Loucy (cell line): Measurements from ENCODE around the gene NR1I3.

Experiments
- H2AFZ ChIP-seq: fragments of 200-600 bp; sonication (generic); 2 replicates; pipeline ENCODE4 v1.6.0; 2016; ENCODE audit warnings: antibody characterized with exemption, mild to moderate bottlenecking, low read length, moderate library complexity
- H3F3A ChIP-seq: fragments of 200-600 bp; 2 replicates; pipeline ENCODE4 v1.6.0; 2016; ENCODE audit warnings: antibody characterized with exemption, low read depth, mild to moderate bottlenecking
- H3K27me3 ChIP-seq: fragments of 200-600 bp; sonication (generic); 2 replicates; pipeline ENCODE4 v1.6.1; 2014; ENCODE audit warnings: low read length, mild to moderate bottlenecking; ENCODE audit not compliant: insufficient read depth, poor library complexity, severe bottlenecking
- H3K36me3 ChIP-seq: fragments of 200-600 bp; sonication (generic); 2 replicates; pipeline ENCODE4 v1.6.1; 2016; ENCODE audit warnings: low read length; ENCODE audit not compliant: insufficient read depth
- H3K4me1 ChIP-seq: fragments of 200-600 bp; sonication (generic); 2 replicates; pipeline ENCODE4 v1.5.1; 2014; ENCODE audit warnings: low read length, mild to moderate bottlenecking; ENCODE audit not compliant: insufficient read depth, poor library complexity, severe bottlenecking
- H3K4me2 ChIP-seq: fragments of 200-600 bp; sonication (generic); 2 replicates; pipeline ENCODE4 v1.6.0; 2014; ENCODE audit warnings: antibody characterized with exemption, low read length, low read depth, mild to moderate bottlenecking; ENCODE audit not compliant: poor library complexity, severe bottlenecking
- H3K4me3 ChIP-seq: fragments of 200-600 bp; sonication (generic); 2 replicates; pipeline ENCODE4 v1.5.1; 2014; ENCODE audit warnings: low read length, mild to moderate bottlenecking, mixed read lengths; ENCODE audit not compliant: poor library complexity, severe bottlenecking
- H3K79me2 ChIP-seq: fragments of 200-600 bp; sonication (generic); 2 replicates; pipeline ENCODE4 v1.6.1; 2014; ENCODE audit warnings: low read length; ENCODE audit not compliant: insufficient read depth
- H3K9ac ChIP-seq: fragments of 200-600 bp; sonication (generic); 2 replicates; pipeline ENCODE4 v1.6.0; 2014; ENCODE audit warnings: mild to moderate bottlenecking, low read depth, low read length, moderate library complexity; ENCODE audit not compliant: poor library complexity, severe bottlenecking
- H3K9me2 ChIP-seq: fragments of 200-600 bp; sonication (generic); replicated peaks from 2 replicates; pipeline ENCODE4 v1.6.1; 2016; ENCODE audit warnings: low read depth, low read length, mixed read lengths
- H3K9me3 ChIP-seq: fragments of 200-600 bp; sonication (generic); 2 replicates; pipeline ENCODE4 v1.6.1; 2014; ENCODE audit warnings: mild to moderate bottlenecking, antibody characterized with exemption, low read length, low read depth; ENCODE audit not compliant: insufficient read depth
- H4K20me1 ChIP-seq: fragments of 200-600 bp; sonication (generic); 2 replicates; pipeline ENCODE4 v1.6.0; 2014; ENCODE audit warnings: antibody characterized with exemption, low read length, mild to moderate bottlenecking; ENCODE audit not compliant: insufficient read depth, poor library complexity, severe bottlenecking
- EZH2phosphoT487 ChIP-seq: fragments of 200-600 bp; IDR thresholded peaks from 2 replicates; pipeline ENCODE4 v1.6.1; 2018; ENCODE audit warnings: antibody characterized with exemption, mild to moderate bottlenecking, moderate library complexity, borderline replicate concordance
- TF ChIP-seq, protein P1 (sequence below): fragments of 200-600 bp; sonication (generic); conservative IDR thresholded peaks from 2 replicates; pipeline ENCODE4 v1.5.1; 2014; ENCODE audit warnings: mild to moderate bottlenecking, antibody characterized with exemption, low read length

The NR1I3 gene

GRCh38 chr1:161201836-161202712, 35.9 kb downstream of the NR1I3 start, which contains the start of gene NDUFS2:
NDUFS2 (plus strand) TSS chr1:161202367; CDS start chr1:161202386, 19 bp downstream.
- H3K9ac ChIP-seq: peak within 1 kb of the TSS; percentile 94
- no peaks in the 10 kb centered on the region for H3K9me2 ChIP-seq
- H3K4me1 ChIP-seq: peaks cover 31% of the 10 kb centered on the region
- no peaks in the 10 kb centered on the region for H3K9me3 ChIP-seq
- TF ChIP-seq EZH2phosphoT487: no peak
- TF ChIP-seq, protein P1, sequence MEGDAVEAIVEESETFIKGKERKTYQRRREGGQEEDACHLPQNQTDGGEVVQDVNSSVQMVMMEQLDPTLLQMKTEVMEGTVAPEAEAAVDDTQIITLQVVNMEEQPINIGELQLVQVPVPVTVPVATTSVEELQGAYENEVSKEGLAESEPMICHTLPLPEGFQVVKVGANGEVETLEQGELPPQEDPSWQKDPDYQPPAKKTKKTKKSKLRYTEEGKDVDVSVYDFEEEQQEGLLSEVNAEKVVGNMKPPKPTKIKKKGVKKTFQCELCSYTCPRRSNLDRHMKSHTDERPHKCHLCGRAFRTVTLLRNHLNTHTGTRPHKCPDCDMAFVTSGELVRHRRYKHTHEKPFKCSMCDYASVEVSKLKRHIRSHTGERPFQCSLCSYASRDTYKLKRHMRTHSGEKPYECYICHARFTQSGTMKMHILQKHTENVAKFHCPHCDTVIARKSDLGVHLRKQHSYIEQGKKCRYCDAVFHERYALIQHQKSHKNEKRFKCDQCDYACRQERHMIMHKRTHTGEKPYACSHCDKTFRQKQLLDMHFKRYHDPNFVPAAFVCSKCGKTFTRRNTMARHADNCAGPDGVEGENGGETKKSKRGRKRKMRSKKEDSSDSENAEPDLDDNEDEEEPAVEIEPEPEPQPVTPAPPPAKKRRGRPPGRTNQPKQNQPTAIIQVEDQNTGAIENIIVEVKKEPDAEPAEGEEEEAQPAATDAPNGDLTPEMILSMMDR: peak; percentile 55
- H3K4me2 ChIP-seq: peak within 1 kb of the TSS; percentile 89
- no peaks in the 10 kb centered on the region for H4K20me1 ChIP-seq
- no peaks in the 10 kb centered on the region for H3F3A ChIP-seq
- H3K36me3 ChIP-seq: peaks cover 2% of the 10 kb centered on the region; the same call in 1 of the 2 replicates
- peak within 1 kb of the TSS; percentile 95 for H3K4me3 ChIP-seq
- H2AFZ ChIP-seq: peak within 1 kb of the TSS; percentile 95
- H3K79me2 ChIP-seq: peaks cover 29% of the 10 kb centered on the region
- no peaks in the 10 kb centered on the region for H3K27me3 ChIP-seq

DNA sequence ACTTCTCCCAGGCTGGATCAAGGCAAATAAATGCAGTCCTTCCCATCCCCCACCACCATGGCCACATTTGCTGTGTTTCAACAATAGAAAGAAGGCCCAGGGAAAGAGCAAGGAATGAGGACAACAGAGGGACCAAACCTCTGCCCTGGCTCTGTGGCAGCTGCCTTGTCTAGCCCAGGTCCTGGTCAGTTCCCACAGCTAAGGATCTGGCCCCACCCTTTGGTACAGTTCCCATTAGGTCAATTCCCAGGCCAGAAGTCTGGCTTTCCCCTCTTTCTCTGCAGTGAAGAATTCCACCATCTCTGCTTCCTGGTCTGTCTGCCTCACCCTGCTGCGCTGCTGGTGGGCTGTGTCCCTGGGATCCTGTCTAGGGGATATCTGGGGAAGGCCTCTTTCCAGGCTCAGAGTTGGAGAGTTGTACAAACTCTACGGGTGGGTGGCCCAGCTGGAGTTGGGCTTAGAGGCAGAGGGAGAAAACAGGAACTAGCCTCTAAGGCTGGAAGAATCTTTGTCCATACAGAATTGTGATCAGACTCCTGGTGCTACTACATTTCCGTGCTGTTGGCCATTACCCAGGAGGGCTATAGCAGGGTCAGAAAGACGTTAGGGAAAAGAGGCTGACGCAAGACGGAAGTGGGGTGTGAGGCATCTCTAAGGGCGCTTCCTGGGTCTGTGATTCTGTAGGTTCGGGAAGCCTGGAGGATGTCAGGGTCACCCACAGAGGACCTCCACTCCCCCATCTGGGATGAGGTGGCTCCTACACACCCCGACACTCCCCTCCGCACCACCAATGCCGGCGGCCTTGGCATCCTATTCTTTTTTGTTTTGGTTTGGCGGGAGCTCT, 36.8 kb downstream of the NR1I3 start:
- Histone ChIP-seq H3K4me1 (peaks cover 31% of the 10 kb centered on the region), H3K9me2 (no peaks in the 10 kb centered on the region), H2AFZ (peak overlapping the region; percentile 95), H3K4me2 (peak overlapping the region; percentile 45), H4K20me1 (no peaks in the 10 kb centered on the region), H3K9me3 (no peaks in the 10 kb centered on the region), H3K36me3 (no peaks in the 10 kb centered on the region), H3K4me3 (peak overlapping the region; percentile 36), H3K9ac (peak overlapping the region; percentile 42), H3K79me2 (peaks cover 29% of the 10 kb centered on the region), H3F3A (no peaks in the 10 kb centered on the region), H3K27me3 (no peaks in the 10 kb centered on the region)
- no peak for TF ChIP-seq EZH2phosphoT487
- TF ChIP-seq, protein P1: no peak

DNA sequence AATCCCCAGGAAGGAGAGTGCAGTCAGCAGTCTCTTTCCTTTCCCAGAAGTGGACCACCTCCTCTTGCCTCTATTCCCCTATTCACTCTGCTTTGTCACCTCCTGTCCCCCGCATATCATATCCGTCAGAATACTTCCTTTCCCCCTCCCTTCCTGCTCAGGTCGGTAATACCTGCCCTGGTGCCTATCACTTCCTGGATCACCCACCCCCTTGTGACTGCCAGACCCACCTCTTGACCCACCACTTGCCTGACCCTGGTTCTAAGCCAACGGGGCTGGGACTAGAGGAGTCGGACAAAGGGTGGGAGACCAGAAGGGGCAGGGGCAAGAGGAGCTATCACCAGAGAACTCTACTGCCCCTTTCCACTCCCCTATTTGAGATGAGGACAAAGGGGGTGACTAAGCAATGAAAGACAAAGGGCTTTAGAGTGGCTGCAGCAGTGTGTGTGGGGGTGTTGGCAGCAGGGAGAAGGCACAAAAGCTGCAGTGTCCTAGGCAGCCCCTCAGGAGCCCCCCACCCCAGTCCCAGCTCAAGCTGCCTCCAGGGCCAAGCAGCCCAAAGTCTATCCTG, 37.5 kb downstream of the NR1I3 start:
- H2AFZ ChIP-seq: peak overlapping the region; percentile 68
- H3K4me3 ChIP-seq: no peak overlapping the region
- no peak overlapping the region for H3K9ac ChIP-seq

More for the DNA sequence above, 37.5 kb downstream of the NR1I3 start:
- H3K36me3 ChIP-seq: no peaks in the 10 kb centered on the region
- peaks cover 31% of the 10 kb centered on the region for H3K4me1 ChIP-seq
- H3K9me3 ChIP-seq: no peaks in the 10 kb centered on the region
- no peak overlapping the region for H3K4me2 ChIP-seq
- H3K9me2 ChIP-seq: no peaks in the 10 kb centered on the region
- no peaks in the 10 kb centered on the region for H3K27me3 ChIP-seq
- no peaks in the 10 kb centered on the region for H3F3A ChIP-seq
- H4K20me1 ChIP-seq: no peaks in the 10 kb centered on the region
- TF ChIP-seq, protein P1: no peak
- TF ChIP-seq EZH2phosphoT487: no peak
- H3K79me2 ChIP-seq: peaks cover 27% of the 10 kb centered on the region
